Colon (tissue), 2 donors: ENCODE data around the gene DAPK2.

ENCODE experiments used
- FAIRE-seq: peaks from 2 replicates; lab custom pipeline; 2012; peaks lifted over from hg19 to GRCh38; lab: Jason Lieb, UNC
- donor health status: control.
- donor health status: control.

Gene DAPK2

GRCh38 chr15:63892794-63893441, 153.4 kb downstream of the DAPK2 start:
- FAIRE-seq, result no peak

- no peak for FAIRE-seq
Measured at GRCh38 chr15:63891768-63892133, 154.5 kb downstream of the DAPK2 start.

DNA sequence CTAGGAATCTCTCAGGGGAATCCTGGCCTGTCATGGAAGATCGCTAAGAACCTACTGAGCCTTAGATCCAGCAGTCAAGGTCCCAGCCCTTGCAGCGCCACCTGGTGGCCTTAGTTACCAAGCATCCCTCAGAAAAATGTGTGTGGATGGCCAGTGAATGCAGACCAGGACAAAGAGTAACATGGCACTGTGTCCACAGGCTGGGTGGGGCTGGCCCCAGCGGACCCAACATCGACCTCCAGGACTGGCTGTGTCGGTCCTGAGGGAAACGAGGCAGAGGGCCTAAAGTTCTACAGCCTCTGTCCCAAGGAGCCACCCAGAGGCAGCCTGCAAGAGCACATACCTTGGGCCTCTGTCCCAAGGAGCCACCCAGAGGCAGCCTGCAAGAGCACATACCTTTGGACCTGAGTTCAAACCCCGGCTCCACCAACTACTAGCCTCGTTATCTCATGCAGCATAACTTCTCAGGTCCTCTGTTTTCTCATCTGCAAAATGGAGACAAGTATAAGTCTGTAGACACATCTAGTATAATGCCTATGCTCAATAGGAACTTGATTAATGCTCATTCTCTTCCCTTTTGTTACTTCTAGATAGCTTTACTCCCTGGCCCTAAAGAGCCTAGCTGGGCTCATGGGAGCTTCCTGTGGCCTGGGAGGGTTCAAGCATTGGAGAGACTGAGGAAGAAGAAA, 155.1 kb downstream of the DAPK2 start:
- no peak for FAIRE-seq

- no peak for FAIRE-seq
Measured at GRCh38 chr15:63890617-63891016, 155.7 kb downstream of the DAPK2 start.

GRCh38 chr15:63889831-63890230, 156.5 kb downstream of the DAPK2 start:
- no peak for FAIRE-seq

GRCh38 chr15:63888823-63889222, 157.5 kb downstream of the DAPK2 start:
- FAIRE-seq, result no peak

DNA sequence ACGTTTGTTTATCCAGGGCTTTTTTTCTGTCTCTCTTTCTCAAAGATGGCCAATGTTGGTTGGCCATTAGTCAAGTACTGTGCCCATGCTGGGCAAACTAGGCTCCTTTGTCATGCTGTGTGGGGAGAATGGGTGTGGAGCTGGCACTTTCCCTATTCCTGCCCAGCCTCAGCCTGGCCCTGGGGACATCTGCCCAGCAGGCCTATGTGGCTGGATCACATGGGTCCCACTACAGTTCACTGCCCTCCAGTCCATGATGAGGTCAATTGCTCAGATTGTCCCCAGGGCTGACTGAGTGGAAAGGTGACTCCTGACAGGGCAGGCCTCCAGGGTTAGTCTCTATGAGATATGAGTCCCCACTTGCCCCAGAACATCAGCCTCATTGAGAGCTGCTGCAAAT, 158.1 kb downstream of the DAPK2 start:
- FAIRE-seq, result no peak

GRCh38 chr15:63887630-63888029, 158.7 kb downstream of the DAPK2 start:
- no peak for FAIRE-seq

DNA sequence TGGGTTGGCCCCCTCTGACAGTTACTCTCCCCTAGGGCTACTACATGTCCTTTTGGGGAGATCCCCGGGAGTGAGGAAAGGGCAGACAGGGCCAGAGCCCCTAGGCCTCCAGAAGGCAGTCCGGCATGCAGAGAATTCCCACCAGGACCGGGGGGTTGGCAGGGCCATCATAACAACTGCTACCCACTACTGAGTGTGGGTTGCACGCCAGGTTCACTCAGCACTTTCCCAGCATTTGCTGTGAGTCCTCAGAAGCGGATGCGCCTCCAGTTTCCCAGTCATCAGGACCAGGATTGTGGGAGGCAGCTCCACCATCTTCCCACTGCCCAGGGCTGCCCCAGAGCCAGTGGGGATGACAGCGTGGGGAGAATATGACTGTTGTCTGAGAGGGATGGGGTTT, 161.3 kb downstream of the DAPK2 start:
- FAIRE-seq, result no peak

DNA sequence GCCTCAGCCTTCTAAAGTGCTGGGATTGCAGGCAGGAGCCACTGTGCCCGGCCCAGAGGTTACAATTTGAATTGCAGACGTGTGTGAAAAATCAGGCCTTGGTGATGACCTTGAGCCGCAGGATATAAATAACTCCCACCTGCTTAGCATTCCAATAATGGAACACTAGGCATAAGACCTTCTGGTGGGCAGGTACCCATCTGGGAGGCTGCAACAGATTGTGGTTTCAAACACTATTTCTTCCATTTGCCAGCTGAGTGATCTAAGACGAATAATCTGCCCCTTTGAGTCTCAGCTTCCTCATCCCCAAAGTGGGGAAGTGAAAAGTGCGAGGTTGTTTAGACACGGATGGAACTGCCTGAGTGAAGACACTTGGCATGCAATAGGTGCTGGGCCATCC, 164.9 kb downstream of the DAPK2 start:
- no peak for FAIRE-seq

DNA sequence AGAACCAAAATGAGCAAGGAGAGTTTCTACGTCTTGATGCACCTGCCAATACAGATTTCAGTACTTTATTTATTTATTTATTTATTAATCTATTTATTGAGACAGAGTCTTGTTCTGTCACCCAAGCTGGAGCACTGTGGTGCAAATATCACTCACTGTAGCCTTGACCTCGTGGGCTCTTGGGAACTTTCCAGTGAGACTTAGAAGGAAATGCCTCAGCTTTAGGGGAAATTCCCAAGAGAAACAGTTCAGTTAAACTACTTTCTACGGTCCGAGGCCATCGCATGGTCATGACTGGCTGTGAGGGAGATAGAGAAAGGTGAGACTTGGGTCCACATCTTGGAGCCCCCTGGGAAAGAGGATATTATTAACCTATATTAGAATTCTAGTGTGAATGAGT, 165.5 kb downstream of the DAPK2 start:
- no peak for FAIRE-seq

- FAIRE-seq, result no peak
Measured at GRCh38 chr15:63879995-63880394, 166.3 kb downstream of the DAPK2 start.

DNA sequence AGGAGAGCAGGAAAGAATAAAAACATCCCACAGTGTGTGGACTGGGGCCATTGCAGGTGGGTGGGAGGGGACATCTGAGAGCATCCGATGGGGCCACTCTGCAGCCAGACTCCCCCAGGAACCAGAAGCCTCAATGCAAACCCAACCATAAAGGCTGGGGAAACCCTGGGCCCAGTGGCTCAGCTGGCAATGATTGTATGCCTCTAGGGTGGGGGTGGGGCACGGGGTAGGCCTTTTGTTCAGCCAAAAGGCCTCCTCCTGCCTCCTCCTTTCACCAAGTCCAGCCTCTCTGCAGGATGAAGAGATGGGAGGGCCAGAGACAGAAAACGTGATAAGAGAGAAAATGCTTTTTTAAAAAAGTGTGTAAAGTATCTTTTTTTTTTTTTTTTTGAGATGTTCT, 167.1 kb downstream of the DAPK2 start:
- FAIRE-seq, result no peak

DNA sequence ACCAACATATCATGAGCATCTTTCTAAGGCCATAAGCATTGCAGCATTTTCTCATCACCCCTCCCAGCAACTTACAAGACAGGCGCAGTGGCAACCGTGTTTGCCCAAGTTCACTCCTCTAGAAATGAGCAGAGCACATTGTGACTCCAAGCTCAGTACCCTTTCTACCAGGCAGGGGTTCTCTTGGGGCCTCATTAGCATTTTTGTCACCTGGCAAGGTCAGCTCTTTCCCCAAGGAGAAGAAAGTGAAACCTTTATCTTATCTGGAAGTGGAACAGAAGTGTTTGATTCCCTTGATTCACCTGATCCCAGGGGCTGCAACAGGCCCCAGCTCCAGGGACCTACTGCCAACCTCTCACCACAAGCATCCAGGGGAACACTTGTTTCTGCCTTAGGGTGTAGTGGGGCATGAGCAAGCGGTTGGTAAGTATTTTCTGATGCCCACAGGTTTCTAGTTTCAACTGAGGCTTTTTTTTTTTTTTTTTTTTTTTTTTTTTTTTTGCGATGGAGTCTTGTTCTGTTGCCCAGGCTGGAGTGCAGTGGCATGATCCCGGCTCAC, 168.5 kb downstream of the DAPK2 start:
- no peak for FAIRE-seq

GRCh38 chr15:63876085-63876662, 170.1 kb downstream of the DAPK2 start:
- no peak for FAIRE-seq

GRCh38 chr15:63874616-63875015, 171.7 kb downstream of the DAPK2 start:
- no peak for FAIRE-seq

GRCh38 chr15:63872759-63873510, 173.3 kb downstream of the DAPK2 start:
- no peak for FAIRE-seq

DNA sequence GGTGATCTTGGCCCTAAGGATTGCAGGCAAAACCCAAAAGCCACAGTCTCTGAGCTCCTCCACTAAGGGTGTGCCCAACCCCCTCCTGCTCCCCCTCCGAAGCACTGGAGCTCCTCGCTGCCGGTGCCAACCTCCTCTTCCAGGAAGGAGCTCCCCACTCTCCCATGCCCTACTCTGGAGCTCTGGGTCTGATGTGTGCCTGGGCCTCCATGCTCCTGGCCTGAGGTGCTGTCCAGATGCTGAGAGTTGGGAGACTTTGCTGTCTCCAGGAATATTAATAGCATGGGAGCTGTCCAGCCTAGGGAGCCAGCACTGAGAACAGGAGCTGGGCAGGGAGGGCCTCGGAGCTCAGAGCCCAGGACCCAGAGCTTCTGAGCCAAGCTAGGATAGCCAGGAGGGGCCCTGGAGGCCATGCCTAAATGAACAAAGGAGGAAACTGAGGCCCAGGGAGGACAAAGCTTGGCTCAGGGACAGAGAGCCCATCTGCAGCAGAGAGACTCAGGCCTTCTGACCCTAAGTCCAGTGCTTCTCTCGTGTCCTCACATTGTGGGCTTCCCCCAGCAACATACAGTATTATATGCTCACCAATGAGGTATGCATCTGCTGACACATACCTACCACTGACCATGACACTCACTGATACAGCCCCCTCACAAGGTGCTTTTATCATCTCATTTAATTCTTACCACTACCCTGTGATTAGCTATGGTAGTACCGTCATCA, 175.6 kb downstream of the DAPK2 start:
- no peak for FAIRE-seq

GRCh38 chr15:63870043-63870394, 176.3 kb downstream of the DAPK2 start:
- FAIRE-seq, result no peak

GRCh38 chr15:63869371-63870042, 176.8 kb downstream of the DAPK2 start:
- FAIRE-seq, result no peak

- FAIRE-seq, result no peak
Measured at GRCh38 chr15:63864186-63864585, 182.1 kb downstream of the DAPK2 start.
